Activated CD8-positive, alpha-beta T cell treated with anti-CD3 and anti-CD28 coated beads for 36 hours (primary cell): ENCODE results near the gene STK24. TPM values are rescaled to one million over a fixed set of nuclear protein-coding genes. Genes with fewer than 3 reads are reported as not detected.
A peak's percentile ranks its signal among the peaks of the same experiment; 100 is the strongest.

Experiments
- ATAC-seq: fragments of 200-7000 bp; cut with Tn5 transposase; one replicate; pipeline ENCODE4 v1.10.0; 2021; ENCODE audit warnings: mild to moderate bottlenecking, moderate library complexity
- CTCF ChIA-PET: fragments of 350-600 bp; sonication (Branson Sonifier 250); formaldehyde crosslinking; loops from one replicate; lab custom pipeline; 2021; ENCODE audit warnings: antibody characterized with exemption; lab: Charles Lee
- POLR2A ChIA-PET: fragments of 350-600 bp; sonication (Branson Sonifier 250); formaldehyde crosslinking; loops from one replicate; lab custom pipeline; 2021; ENCODE audit warnings: antibody characterized with exemption; lab: Charles Lee
- DNase-seq: peaks from one replicate; pipeline ENCODE4 v3.0.0-alpha.2; 2020
- H3K27ac Mint-ChIP-seq: one replicate; pipeline ENCODE4 v1.8.0; 2021; ENCODE audit warnings: mild to moderate bottlenecking, mixed read lengths
- H3K27me3 Mint-ChIP-seq: one replicate; pipeline ENCODE4 v1.8.0; 2021; ENCODE audit warnings: mixed read lengths
- H3K36me3 Mint-ChIP-seq: one replicate; pipeline ENCODE4 v1.8.0; 2021; ENCODE audit warnings: low read depth, mixed read lengths
- H3K4me1 Mint-ChIP-seq: one replicate; pipeline ENCODE4 v1.8.0; 2021; ENCODE audit warnings: low read depth, mixed read lengths
- H3K4me3 Mint-ChIP-seq: one replicate; pipeline ENCODE4 v1.8.0; 2021; ENCODE audit warnings: mild to moderate bottlenecking, moderate library complexity, mixed read lengths
- H3K9me3 Mint-ChIP-seq: one replicate; pipeline ENCODE4 v1.8.0; 2021; ENCODE audit warnings: mixed read lengths
- CTCF ChIP-seq: fragments of 200-600 bp; IDR thresholded peaks from one replicate; pipeline ENCODE4 v1.8.0; 2022; ENCODE audit warnings: antibody characterized with exemption, mild to moderate bottlenecking
- intact Hi-C: fragments of 100-400 bp; cut with micrococcal nuclease; formaldehyde crosslinking; loops from one replicate; pipeline ENCODE4 v1.10.0; 2022
- total RNA-seq, 2 experiments: library from RNA; stranded (reverse); gene quantifications; one replicate each; pipeline ENCODE4 v1.2.3, GENCODE V29; 2021

STK24 gene
- total RNA-seq, 2 experiments from 2014 or later: 118 TPM

- TF ChIP-seq CTCF: no peak
- DNase-seq (peak; percentile 73), ATAC-seq (peak; percentile 41)
- Mint-ChIP-seq H3K4me3 (no peak overlapping the region), H3K27me3 (no peaks in the 10 kb centered on the region), H3K27ac (peak overlapping the region; percentile 79), H3K36me3 (peaks cover 28% of the 10 kb centered on the region), H3K4me1 (peaks cover 88% of the 10 kb centered on the region), H3K9me3 (no peaks in the 10 kb centered on the region)
- POLR2A ChIA-PET: interaction anchor here (0.9 to 2.4 kb wide), 3 partner anchors 18 to 95 kb away, joined by 3 to 6 read pairs (median 4); no protein-coding TSS in a partner anchor
- intact Hi-C loops: no loop called here
- CTCF ChIA-PET: interaction anchor here (0.8 to 3.2 kb wide), 11 partner anchors 14 to 172 kb away, joined by 3 to 12 read pairs (median 7); no protein-coding TSS in a partner anchor
These were observed 95.7 kb downstream of the STK24 start for GRCh38 chr13:98480915-98481877.

GRCh38 chr13:98479496-98480003 is 97.4 kb downstream of the STK24 start:
- no peaks in the 10 kb centered on the region for H3K9me3 Mint-ChIP-seq
- POLR2A ChIA-PET: interaction anchor here (0.9 kb wide), 1 partner anchor 24 kb away, joined by 3 read pairs; no protein-coding TSS in a partner anchor
- no peak overlapping the region for H3K27ac Mint-ChIP-seq

GRCh38 chr13:98478189-98479129 is 98.4 kb downstream of the STK24 start:
- peak overlapping the region; percentile 72 for H3K27ac Mint-ChIP-seq
- CTCF ChIA-PET: interaction anchor here (0.6 to 0.9 kb wide), 2 partner anchors 174 to 175 kb away, joined by 3 to 5 read pairs; no protein-coding TSS in a partner anchor
- ATAC-seq: no peak

More at GRCh38 chr13:98479496-98480003, 97.4 kb downstream of the STK24 start:
- peaks cover 79% of the 10 kb centered on the region for H3K4me1 Mint-ChIP-seq
- no peak for TF ChIP-seq CTCF
- intact Hi-C loops: loop anchor here (5.0 kb wide), 1 partner anchor 33 kb away; no protein-coding TSS in a partner anchor
- no peak for DNase-seq
- no peak for ATAC-seq
- H3K4me3 Mint-ChIP-seq: no peak overlapping the region
- peaks cover 33% of the 10 kb centered on the region for H3K36me3 Mint-ChIP-seq
- no peaks in the 10 kb centered on the region for H3K27me3 Mint-ChIP-seq
- CTCF ChIA-PET: interaction anchor here (0.6 to 3.2 kb wide), 2 partner anchors 34 to 173 kb away, joined by 3 to 12 read pairs; no protein-coding TSS in a partner anchor

More at GRCh38 chr13:98478189-98479129, 98.4 kb downstream of the STK24 start:
- TF ChIP-seq CTCF: no peak
- peak overlapping the region; percentile 5 for H3K4me3 Mint-ChIP-seq
- intact Hi-C loops: loop anchor here (5.0 kb wide), 1 partner anchor 34 kb away; no protein-coding TSS in a partner anchor
- H3K36me3 Mint-ChIP-seq: peaks cover 44% of the 10 kb centered on the region
- POLR2A ChIA-PET: no interaction called here
- peaks cover 75% of the 10 kb centered on the region for H3K4me1 Mint-ChIP-seq
- no peaks in the 10 kb centered on the region for H3K9me3 Mint-ChIP-seq
- peak; percentile 56 for DNase-seq
- no peaks in the 10 kb centered on the region for H3K27me3 Mint-ChIP-seq
